ENCODE data around the gene JAK3.

JAK3 gene

DNA sequence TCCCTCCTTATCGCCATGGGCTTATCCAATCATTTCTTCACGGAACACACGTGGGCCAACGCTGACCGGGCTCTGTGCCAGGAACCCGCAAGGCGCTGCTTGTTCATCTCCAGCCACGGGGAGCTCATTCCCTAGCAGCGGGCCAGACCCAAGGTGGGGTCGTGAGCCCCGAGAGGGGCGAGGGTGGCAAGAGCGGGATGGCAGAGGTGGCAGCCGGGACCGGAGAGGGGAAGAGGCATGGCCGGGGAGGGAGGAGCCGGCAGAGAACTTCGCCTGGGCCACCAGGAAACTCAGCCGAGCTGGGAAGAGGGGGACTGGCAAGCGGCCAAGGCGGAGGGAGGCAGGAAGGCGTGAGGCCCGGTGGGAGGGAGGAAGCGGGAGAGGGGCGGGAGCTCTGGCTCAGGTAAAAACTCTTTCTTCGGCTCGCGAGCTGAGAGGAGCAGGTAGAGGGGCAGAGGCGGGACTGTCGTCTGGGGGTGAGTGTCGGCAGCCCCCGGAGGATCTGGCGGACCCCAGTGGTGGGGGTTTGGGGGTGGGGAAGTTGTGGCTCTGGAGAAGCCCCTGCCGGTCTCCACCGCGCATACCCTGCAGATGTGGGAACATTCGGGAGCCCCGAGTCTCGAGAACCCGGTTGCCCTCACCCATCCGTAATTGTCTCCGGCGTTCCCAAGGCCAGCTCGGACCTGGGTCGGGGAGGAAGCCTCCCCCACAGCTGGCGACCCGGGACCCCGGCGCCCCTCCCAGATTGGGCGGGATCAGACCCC is 52.9 kb downstream of the JAK3 start, which contains the start of gene B3GNT3:
Gene B3GNT3, plus strand, starts transcription at position 408 of the 764 bp plus-strand sequence. CDS start 12,670 bp downstream, outside the sequence.
- TF ChIP-seq, protein P1, sequence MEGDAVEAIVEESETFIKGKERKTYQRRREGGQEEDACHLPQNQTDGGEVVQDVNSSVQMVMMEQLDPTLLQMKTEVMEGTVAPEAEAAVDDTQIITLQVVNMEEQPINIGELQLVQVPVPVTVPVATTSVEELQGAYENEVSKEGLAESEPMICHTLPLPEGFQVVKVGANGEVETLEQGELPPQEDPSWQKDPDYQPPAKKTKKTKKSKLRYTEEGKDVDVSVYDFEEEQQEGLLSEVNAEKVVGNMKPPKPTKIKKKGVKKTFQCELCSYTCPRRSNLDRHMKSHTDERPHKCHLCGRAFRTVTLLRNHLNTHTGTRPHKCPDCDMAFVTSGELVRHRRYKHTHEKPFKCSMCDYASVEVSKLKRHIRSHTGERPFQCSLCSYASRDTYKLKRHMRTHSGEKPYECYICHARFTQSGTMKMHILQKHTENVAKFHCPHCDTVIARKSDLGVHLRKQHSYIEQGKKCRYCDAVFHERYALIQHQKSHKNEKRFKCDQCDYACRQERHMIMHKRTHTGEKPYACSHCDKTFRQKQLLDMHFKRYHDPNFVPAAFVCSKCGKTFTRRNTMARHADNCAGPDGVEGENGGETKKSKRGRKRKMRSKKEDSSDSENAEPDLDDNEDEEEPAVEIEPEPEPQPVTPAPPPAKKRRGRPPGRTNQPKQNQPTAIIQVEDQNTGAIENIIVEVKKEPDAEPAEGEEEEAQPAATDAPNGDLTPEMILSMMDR (IDR thresholded peaks at IDR 0.05; ENCODE audit: insufficient read depth, low read length, missing control alignments) = no peak
- ChIA-PET CTCF (interaction anchor here (1.2 kb wide), 1 partner anchor 11 kb away, joined by 3 read pairs; no protein-coding TSS in a partner anchor), POLR2A (interaction anchor here (0.6 kb wide), 1 partner anchor 12 kb away, joined by 4 read pairs; no protein-coding TSS in a partner anchor)
- DNase-seq (ENCODE audit: low read depth, low spot score) = no peak
- H3K4me3 ChIP-seq (ENCODE audit: low read depth, low read length) = no peak within 1 kb of the TSS

DNA sequence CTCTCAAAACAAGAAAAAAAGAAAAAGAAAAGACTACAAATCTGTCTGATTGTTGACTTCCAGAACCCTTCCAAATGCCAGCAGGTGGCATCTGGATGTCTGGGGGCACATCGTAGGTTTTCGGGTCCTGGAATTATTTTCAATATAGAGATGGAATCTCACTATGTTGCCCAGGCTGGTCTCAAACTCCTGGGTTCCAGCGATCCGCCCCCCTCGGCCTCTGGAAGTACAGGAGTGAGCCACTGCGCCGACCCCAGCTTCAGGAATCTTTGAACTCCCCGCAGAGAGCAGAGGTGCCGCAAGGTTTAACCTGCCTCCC is 53.4 kb downstream of the JAK3 start:
- DNase-seq (ENCODE audit: low read depth, low spot score) = no peak
- no peak overlapping the region for H3K4me3 ChIP-seq (ENCODE audit: low read depth, low read length)
- POLR2A ChIA-PET = no interaction called here
- TF ChIP-seq, protein P1 (IDR thresholded peaks at IDR 0.05; ENCODE audit: insufficient read depth, low read length, missing control alignments) = no peak
- CTCF ChIA-PET = interaction anchor here (1.2 kb wide), 1 partner anchor 10 kb away, joined by 3 read pairs; no protein-coding TSS in a partner anchor

DNA sequence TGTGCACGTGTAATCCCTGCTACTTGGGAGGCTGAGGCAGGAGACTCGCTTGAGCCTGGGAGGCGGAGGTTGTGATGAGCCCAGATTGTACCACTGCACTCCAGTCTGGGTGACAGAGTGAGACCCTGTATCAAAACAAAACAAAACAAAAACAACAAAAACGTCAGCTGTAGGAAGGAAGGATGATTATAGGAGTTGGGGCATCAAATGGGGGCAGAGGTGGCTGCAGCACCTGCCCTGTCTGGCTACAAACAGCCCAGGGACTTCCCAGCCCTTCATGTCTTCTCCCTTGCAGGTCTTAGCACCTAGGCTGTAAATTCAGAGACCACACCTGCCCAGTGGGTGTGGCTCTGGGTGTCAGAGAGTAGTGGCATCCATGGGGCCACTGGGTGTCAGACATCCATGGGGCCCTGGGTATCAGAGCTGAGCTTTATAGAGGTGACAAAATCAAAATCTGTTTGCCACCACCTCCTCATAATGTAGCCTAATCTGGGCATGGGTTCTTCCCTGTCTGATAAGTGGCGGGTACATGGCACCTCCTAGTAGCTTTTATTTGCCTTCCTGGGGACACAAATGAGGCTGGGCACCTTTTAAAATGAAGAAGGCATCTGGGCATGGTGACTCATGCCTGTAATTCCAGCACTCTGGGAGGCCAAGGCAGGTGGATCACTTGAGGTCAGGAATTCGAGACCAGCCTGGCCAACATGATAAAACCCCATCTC is 57.6 kb downstream of the JAK3 start:
- H3K4me3 ChIP-seq (ENCODE audit: low read depth, low read length) = no peak overlapping the region
- ChIA-PET POLR2A (no interaction called here), CTCF (interaction anchor here (1.5 kb wide), 1 partner anchor 15 kb away, joined by 3 read pairs; no protein-coding TSS in a partner anchor)
- TF ChIP-seq, protein P1 (IDR thresholded peaks at IDR 0.05; ENCODE audit: insufficient read depth, low read length, missing control alignments) = no peak
- DNase-seq (ENCODE audit: low read depth, low spot score) = no peak

DNA sequence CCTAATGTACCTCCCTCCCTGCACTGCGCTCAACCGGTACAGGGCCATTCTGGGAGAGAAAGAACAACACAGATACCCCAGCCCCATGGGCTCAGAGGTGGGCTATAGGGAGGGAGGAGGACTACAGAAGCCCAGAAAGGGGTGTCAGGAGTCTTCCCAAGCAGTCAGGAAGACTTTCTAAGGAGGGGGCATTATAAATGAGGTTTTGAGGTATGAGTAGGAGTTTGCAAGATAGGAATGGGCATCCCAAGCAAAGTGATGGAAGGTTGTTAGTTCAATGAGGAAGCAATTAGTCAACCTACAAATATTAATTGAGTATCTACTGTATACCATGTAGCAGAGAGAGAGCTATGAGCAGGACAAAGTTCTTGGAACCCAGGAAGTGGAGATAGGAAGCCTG is 59.1 kb downstream of the JAK3 start:
- CTCF ChIA-PET = no interaction called here
- TF ChIP-seq, protein P1 (IDR thresholded peaks at IDR 0.05; ENCODE audit: insufficient read depth, low read length, missing control alignments) = no peak
- no peak for DNase-seq (ENCODE audit: low read depth, low spot score)
- POLR2A ChIA-PET = no interaction called here
- no peak overlapping the region for H3K4me3 ChIP-seq (ENCODE audit: low read depth, low read length)

DNA sequence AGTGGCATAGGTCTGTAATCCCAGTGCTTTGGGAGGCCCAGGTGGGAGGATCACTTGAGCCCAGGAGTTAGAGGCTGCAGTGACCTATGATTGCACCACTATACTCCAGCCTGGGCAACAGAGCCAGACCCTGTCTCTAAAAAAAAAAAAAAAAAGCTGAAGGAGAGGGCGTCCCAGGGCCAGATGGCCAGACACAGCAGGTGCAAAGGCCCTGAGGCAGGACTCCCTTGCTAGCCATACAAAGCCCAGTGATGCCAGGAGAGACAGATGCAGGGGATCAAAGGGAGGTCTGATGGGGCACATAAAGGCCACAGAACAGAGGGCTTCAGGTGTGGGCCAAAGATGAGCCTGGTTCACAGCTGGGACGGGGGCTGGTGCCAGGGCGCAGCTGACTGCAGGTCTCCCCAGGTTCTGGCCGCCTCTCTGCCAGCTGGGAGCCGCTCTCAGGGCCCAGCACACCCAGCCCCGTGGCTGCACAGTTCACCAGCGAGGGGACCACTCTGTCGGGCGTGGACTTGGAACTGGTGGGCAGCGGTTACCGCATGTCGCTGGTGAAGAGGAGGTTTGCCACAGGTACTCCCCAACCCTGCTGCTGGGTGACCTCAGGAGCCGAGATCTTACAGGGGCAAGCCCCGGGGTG is 60.4 kb downstream of the JAK3 start:
- ChIA-PET POLR2A (no interaction called here), CTCF (interaction anchor here (0.7 to 2.0 kb wide), 2 partner anchors 9 to 492 kb away, joined by 3 to 4 read pairs; no protein-coding TSS in a partner anchor)
- no peak for DNase-seq (ENCODE audit: low read depth, low spot score)
- H3K4me3 ChIP-seq (ENCODE audit: low read depth, low read length) = no peak overlapping the region
- TF ChIP-seq, protein P1 (IDR thresholded peaks at IDR 0.05; ENCODE audit: insufficient read depth, low read length, missing control alignments) = no peak

Measured in AG04449 (cell line).